Fibroblast of the conjunctiva (primary cell): ENCODE measurements around the gene ADGRE1.

ENCODE experiments used
- DNase-seq: peaks from one replicate; pipeline ENCODE4 v3.0.0-alpha.2; 2010; ENCODE audit warnings: low read depth

ADGRE1 gene

DNA sequence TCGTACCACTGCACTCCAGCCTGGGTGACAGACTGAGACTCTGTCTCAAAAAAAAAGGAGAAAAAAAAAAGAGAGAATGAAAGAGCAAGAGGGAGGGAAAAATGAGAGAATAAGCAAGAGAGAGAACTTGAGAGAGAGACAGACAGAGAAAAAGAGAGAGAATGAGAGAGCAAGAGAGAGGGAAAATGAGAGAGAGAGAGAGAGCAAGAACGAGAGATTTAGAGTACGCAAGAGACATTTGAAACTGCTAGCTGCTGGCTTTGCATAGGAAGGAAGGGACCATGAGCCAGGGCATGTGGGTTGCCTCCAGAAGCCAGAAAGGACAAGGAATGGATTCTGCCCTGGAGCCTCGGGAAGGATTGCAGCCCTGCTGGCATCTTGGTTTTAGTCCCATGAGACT is 9.6 kb upstream of the ADGRE1 start:
- DNase-seq = no peak

GRCh38 chr19:6886277-6886897 is 992 bp upstream of the ADGRE1 start:
- no peak for DNase-seq

- DNase-seq = no peak
Observed at GRCh38 chr19:6888967-6889366, 1.6 kb downstream of the ADGRE1 start.

GRCh38 chr19:6890401-6890913 is 3.1 kb downstream of the ADGRE1 start:
- DNase-seq = no peak

- no peak for DNase-seq
Observed at GRCh38 chr19:6890938-6891337, 3.6 kb downstream of the ADGRE1 start.

DNA sequence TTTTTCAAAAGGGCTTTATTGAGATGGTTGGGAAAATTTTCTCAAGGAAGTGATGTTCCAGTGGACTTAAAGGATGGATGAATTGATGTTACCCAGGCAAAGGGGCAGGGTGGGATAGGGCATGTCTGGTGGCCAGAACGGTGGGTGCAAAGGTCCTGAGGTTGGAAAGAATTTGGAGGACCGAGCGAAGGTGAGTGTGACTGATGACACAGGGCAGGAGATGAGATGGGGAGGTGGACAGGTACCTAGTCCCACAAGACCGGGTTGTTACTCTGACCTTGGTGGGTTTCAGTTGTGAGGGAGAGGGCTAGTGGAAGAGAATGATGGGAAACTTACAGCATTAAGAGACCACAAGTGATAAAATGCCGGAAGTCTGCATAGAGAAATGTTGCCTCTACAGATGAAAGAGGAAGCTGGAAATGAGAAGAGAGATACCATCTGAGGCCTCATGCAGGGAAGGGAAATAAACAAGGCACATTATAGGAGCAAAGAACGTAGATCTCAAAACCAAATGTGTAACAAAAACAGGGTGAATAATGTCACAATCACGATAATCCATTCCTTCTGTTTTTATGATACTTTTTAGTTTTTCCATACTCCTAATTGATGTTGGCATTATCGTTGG is 4.5 kb downstream of the ADGRE1 start:
- DNase-seq = no peak

- DNase-seq = no peak
Observed at GRCh38 chr19:6894313-6894712, 6.9 kb downstream of the ADGRE1 start.

- DNase-seq = no peak
Observed at GRCh38 chr19:6903446-6903845, 16.1 kb downstream of the ADGRE1 start.

DNA sequence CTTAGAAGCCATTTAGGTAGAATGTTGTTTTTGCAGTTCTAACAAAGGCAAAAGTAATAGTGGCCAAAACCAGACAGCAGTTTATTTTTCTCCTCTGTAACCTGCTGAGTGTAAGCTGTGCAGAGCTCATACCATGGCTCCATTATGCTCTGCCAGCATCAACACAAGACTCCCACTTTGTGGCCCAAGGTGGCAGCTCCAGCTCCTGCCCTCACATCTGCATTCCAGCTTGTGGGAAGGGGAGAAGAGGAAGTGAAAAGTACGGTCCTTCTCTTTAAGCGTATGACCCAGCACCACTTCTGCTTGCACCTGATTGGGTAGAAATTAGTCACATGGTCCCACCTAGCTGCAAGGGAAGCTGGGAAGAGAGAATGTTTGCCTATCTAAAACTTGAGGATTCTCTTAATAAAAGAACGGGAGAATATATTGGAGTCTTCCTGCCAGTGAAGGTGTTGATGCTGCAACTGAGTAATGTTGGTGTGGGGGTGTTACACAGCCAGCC is 19.2 kb downstream of the ADGRE1 start:
- no peak for DNase-seq

- no peak for DNase-seq
Observed at GRCh38 chr19:6911523-6911922, 24.1 kb downstream of the ADGRE1 start.

- no peak for DNase-seq
Observed at GRCh38 chr19:6914321-6914720, 26.9 kb downstream of the ADGRE1 start.

- no peak for DNase-seq
Observed at GRCh38 chr19:6916952-6917351, 29.6 kb downstream of the ADGRE1 start.

GRCh38 chr19:6925386-6925785 is 38.0 kb downstream of the ADGRE1 start:
- no peak for DNase-seq

DNA sequence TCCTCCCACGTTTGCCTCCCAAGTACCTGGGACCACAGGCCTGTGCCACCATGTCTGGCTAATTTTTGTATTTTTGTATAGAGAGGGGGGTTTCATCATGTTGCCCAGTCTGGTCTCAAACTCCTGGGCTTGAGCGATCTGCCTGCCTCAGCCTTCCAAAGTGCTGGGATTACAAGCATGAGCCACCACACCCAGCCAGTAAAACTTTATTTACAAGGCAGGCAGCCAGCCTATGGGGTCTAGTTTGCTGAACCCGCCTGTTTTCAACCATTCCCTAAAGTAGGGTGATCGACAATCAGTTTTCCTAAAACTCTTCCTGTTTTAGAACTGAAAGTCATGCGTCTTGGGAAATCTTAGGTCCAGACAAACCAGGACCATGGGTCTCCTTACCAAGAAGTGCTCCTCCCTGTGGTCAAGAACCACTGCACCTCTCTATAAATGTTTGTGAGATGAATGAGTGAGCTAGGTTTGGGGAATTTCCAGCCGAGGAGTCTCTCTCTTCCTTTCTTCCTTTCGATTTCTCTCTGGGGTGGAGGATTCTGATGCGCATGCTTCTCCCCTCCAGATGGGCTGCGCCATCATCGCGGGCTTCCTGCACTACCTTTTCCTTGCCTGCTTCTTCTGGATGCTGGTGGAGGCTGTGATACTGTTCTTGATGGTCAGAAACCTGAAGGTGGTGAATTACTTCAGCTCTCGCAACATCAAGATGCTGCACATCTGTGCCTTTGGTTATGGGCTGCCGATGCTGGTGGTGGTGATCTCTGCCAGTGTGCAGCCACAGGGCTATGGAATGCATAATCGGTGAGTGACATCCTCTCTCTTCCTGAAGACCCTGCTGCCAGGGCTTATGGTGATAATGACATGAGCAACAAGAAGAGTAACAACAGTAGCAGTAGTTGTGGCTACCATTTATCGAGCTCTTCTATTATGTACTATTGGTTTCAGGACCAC is 38.7 kb downstream of the ADGRE1 start:
- no peak for DNase-seq

DNA sequence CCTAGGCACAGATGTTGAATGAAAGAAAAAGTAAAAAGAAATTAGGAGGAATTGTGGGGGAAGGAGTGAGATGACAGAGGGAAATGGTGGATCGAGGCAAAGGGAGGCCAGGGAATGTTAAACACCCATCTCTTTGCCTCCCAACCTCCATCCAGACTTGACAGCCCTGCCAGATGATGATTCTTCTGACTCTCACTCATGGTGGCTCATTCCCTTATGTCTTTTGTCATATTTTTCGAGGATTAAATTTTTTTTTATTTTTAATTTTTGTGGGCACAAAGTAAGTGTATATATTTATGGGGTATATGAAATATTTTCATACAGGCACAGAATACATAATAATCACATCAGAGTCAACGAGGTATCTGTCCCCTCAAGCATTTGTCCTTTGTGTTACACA is 42.8 kb downstream of the ADGRE1 start:
- no peak for DNase-seq

- no peak for DNase-seq
Observed at GRCh38 chr19:6935069-6935468, 47.7 kb downstream of the ADGRE1 start.

DNA sequence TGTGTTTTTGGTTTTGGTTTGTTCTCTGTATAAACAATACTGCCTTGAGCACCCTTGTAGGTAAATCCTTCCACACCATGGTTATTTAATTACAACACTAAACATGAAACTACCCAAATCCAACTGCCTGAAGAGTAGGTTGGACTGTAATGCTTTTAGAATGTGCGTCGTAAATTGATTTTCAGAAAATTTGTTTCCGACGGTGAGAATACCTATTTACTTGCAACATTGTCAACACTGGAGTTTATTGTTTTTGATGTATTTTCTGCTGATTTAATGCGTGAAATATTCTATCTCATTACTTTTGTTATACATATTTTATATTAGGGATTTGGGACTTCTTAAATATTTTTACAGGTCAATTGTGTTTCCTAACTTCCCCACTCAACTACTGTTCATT is 48.2 kb downstream of the ADGRE1 start:
- no peak for DNase-seq

DNA sequence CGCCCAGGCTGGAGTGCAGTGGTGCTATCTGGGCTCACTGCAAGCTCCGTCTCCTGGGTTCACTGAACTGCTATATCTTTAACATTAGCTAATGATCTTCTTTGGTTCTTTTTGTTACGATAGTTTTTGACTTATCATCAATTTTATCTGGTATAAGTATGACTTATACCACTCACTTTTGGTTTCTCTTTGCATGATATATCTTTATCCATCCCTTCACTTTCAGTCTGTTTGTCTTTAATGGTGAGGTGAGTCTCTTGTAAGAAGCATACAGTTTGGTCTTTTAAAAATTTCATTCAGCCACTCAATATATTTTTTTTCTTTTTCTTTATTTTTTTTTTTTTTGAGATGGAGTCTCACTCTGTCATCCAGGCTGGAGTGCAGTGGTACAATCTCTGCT is 58.4 kb downstream of the ADGRE1 start:
- no peak for DNase-seq

GRCh38 chr19:6947745-6948144 is 60.4 kb downstream of the ADGRE1 start:
- DNase-seq = peak; percentile 21

DNA sequence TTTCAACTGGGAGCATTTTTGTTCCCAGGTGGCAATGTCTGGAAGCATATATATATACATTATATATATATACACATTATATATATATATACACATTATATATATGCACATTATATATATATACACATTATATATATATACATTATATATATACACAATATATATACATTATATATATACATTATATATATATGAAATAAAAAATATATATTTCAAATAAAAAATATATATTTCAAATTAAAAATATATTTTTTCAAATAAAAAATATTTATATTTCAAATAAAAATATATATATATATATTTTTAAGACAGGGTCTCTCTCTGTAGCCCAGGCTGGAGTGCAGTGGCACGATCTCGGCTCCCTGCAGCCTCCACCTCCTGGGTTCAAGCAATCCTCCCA is 61.5 kb downstream of the ADGRE1 start:
- DNase-seq = no peak

GRCh38 chr19:6952956-6953355 is 65.6 kb downstream of the ADGRE1 start:
- no peak for DNase-seq

DNA sequence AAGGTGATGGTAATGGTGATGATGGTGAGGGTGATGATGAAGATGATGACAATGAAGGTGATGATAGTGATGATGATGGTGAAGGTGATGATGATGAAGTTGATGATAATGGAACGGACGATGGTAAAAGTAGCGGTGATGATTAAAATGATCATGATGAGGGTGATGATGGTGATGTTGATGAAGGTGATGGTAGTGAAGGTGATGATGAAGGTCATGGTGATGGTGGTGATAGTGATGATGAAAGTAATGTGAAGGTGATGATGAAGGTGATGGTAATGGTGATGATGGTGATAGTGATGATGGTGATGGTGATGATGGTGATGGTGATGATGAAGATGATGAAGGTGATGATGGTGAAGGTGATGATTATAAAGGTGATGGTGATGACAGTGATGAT is 67.7 kb downstream of the ADGRE1 start:
- DNase-seq = no peak

- DNase-seq = no peak
Observed at GRCh38 chr19:6956573-6956972, 69.2 kb downstream of the ADGRE1 start.
